Measurements from ENCODE around the gene ACBD4. TPM values are rescaled to one million over a fixed set of nuclear protein-coding genes. Genes with fewer than 3 reads are reported as not detected.

ACBD4 gene
- total RNA-seq, 1 donor from 2014 or later = 6.7 TPM

GRCh38 chr17:45129940-45130680 is 5.4 kb upstream of the ACBD4 start:
- no peak for ATAC-seq
- DNase-seq (ENCODE audit: missing footprints) = no peak
- intact Hi-C loops (cut with DNase I) = loop anchor here (5.0 kb wide), 3 partner anchors 68 to 353 kb away; partner anchors contain the start of gene NMT1

GRCh38 chr17:45130681-45131615 is 4.5 kb upstream of the ACBD4 start:
- no peak for ATAC-seq
- intact Hi-C loops (cut with DNase I) = loop anchor here (5.0 kb wide), 3 partner anchors 69 to 354 kb away; partner anchors contain the start of gene NMT1
- no peak for DNase-seq (ENCODE audit: missing footprints)

- DNase-seq (ENCODE audit: missing footprints) (no peak), ATAC-seq (no peak)
- intact Hi-C loops (cut with DNase I) = loop anchor here (2.0 to 5.0 kb wide), 5 partner anchors 29 to 354 kb away; partner anchors contain the start of gene NMT1
These were observed 3.7 kb upstream of the ACBD4 start for GRCh38 chr17:45131616-45132319.

GRCh38 chr17:45132320-45132571 is 3.2 kb upstream of the ACBD4 start, which contains the start of gene PLCD3:
PLCD3 (minus strand) TSS chr17:45132515; CDS start chr17:45132410, 105 bp downstream.
- ATAC-seq = no peak
- intact Hi-C loops (cut with DNase I) = loop anchor here (2.0 to 5.0 kb wide), 5 partner anchors 29 to 355 kb away; partner anchors contain the start of gene NMT1
- peak; percentile 88 for DNase-seq (ENCODE audit: missing footprints)

- DNase-seq (ENCODE audit: missing footprints) = peak; percentile 94
- ATAC-seq = peak; percentile 78
These were observed 2.7 kb upstream of the ACBD4 start for GRCh38 chr17:45132572-45133463.

GRCh38 chr17:45135978-45136791 is 698 bp downstream of the ACBD4 start:
- ATAC-seq = no peak
- intact Hi-C loops (cut with DNase I) = loop anchor here (1.0 kb wide), 1 partner anchor 61 kb away; no protein-coding TSS in a partner anchor
- no peak for DNase-seq (ENCODE audit: missing footprints)

More at GRCh38 chr17:45132572-45133463, 2.7 kb upstream of the ACBD4 start:
- intact Hi-C loops (cut with DNase I) = loop anchor here (2.0 to 5.0 kb wide), 5 partner anchors 30 to 356 kb away; partner anchors contain the start of gene NMT1

- ATAC-seq = no peak
- intact Hi-C loops (cut with DNase I) = no loop called here
- no peak for DNase-seq (ENCODE audit: missing footprints)
These were observed 1.5 kb downstream of the ACBD4 start for GRCh38 chr17:45136846-45137560.

GRCh38 chr17:45137561-45138305 is 2.2 kb downstream of the ACBD4 start:
- intact Hi-C loops (cut with DNase I) = no loop called here
- DNase-seq (ENCODE audit: missing footprints) (no peak), ATAC-seq (no peak)

GRCh38 chr17:45138911-45139532 is 3.5 kb downstream of the ACBD4 start:
- ATAC-seq (no peak), DNase-seq (ENCODE audit: missing footprints) (no peak)
- intact Hi-C loops (cut with DNase I) = no loop called here

GRCh38 chr17:45139533-45139920 is 4.0 kb downstream of the ACBD4 start:
- DNase-seq (ENCODE audit: missing footprints) = no peak
- no peak for ATAC-seq
- intact Hi-C loops (cut with DNase I) = no loop called here

- intact Hi-C loops (cut with DNase I) = loop anchor here (10.0 kb wide), 1 partner anchor 172 kb away; the partner anchor contains the start of gene MAP3K14
- DNase-seq (ENCODE audit: missing footprints) (peak; percentile 37), ATAC-seq (no peak)
These were observed 7.7 kb downstream of the ACBD4 start for GRCh38 chr17:45143094-45143670.

- intact Hi-C loops (cut with DNase I) = loop anchor here (10.0 kb wide), 1 partner anchor 171 kb away; the partner anchor contains the start of gene MAP3K14
- DNase-seq (ENCODE audit: missing footprints) (peak; percentile 95), ATAC-seq (peak; percentile 44)
These were observed 8.3 kb downstream of the ACBD4 start for GRCh38 chr17:45143767-45144198.

GRCh38 chr17:45144199-45145034 is 8.9 kb downstream of the ACBD4 start:
- intact Hi-C loops (cut with DNase I) = loop anchor here (10.0 kb wide), 1 partner anchor 170 kb away; the partner anchor contains the start of gene MAP3K14
- ATAC-seq = peak; percentile 44
- peak; percentile 86 for DNase-seq (ENCODE audit: missing footprints)

- no peak for DNase-seq (ENCODE audit: missing footprints)
- no peak for ATAC-seq
- intact Hi-C loops (cut with DNase I) = loop anchor here (10.0 kb wide), 1 partner anchor 170 kb away; the partner anchor contains the start of gene MAP3K14
These were observed 9.5 kb downstream of the ACBD4 start for GRCh38 chr17:45145035-45145389.

Measured in Right ventricle myocardium inferior (tissue), 1 donor.